Mononuclear cell (primary cell): Measurements from ENCODE around the gene ZRANB1. TPM values are rescaled to one million over a fixed set of nuclear protein-coding genes. Genes with fewer than 3 reads are reported as not detected.

Source experiments
- H3K27me3 ChIP-seq: 2 replicates; pipeline ENCODE4 v1.6.0; 2011; ENCODE audit warnings: low read length, control low read depth; ENCODE audit not compliant: insufficient read depth
- H3K4me1 ChIP-seq: 2 replicates; pipeline ENCODE4 v1.5.1; 2011; ENCODE audit warnings: mild to moderate bottlenecking, low read length, control low read depth; ENCODE audit not compliant: insufficient read depth
- H3K4me3 ChIP-seq: 2 replicates; pipeline ENCODE4 v1.5.1; 2011; ENCODE audit warnings: mild to moderate bottlenecking, low read length, moderate library complexity
- H3K9me3 ChIP-seq: 2 replicates; pipeline ENCODE4 v1.5.1; 2011; ENCODE audit warnings: low read depth, mild to moderate bottlenecking, control low read depth, low read length
- total RNA-seq: library from RNA; depleted of rRNA; stranded (reverse); fragments of >200 nt; gene quantifications from one replicate; pipeline ENCODE4 v1.2.3, GENCODE V29; 2012

ZRANB1 gene
- total RNA-seq, 1 donor = 46.2 TPM

DNA sequence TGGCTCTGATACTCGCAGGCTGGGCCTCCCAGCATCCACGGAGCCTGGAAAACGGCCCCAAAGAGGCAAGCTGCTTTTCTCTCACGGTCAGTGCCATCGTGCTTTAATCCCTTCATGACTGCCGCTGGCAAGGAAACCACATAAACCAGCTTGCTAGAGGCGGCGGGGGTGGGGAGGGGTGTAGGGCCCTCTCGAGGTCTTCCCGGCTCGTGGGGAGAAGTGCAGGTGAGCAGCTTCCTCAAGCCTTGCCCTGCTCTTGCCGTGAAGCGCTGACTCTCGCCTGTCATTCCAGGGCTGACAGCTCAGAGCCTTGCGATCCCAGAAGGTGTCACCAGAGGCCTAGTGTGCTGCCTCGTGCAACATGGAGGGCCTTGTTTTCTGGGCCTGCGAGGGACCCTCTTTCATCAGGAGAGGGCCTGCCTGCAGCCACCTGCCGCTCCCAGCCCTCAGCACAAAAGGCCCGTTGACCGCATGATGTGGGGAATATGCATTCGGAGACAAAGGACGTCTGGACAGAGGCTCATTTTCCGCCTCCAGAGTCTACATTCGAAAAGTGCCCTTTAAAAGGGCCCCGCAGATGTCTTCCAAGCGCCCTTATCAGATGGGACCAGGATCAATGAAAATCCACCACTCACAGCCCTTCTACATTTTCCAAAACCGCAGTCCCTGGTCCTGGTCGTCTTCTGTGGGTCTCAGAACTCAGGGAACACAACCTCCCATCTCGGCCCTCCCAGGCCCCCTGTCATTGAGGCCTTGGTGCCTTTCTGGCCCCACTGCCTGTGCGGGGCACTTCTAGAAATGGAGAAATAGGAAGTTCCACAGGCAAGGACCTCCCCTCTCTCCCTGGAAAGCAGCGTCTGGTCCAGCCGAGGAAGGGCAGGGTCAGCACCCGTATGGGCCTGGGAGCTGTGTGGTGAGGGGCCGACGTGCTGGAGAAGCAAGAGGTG lies 58.7 kb downstream of the ZRANB1 start:
- H3K4me3 ChIP-seq = no peak overlapping the region

GRCh38 chr10:125001313-125002046 lies 59.6 kb downstream of the ZRANB1 start:
- H3K4me3 ChIP-seq = no peak overlapping the region
- H3K27me3 ChIP-seq = no peaks in the 10 kb centered on the region
- H3K9me3 ChIP-seq = no peaks in the 10 kb centered on the region
- no peaks in the 10 kb centered on the region for H3K4me1 ChIP-seq

More for the DNA sequence above, 58.7 kb downstream of the ZRANB1 start:
- H3K27me3 ChIP-seq = no peaks in the 10 kb centered on the region
- H3K4me1 ChIP-seq = no peaks in the 10 kb centered on the region
- H3K9me3 ChIP-seq = no peaks in the 10 kb centered on the region

DNA sequence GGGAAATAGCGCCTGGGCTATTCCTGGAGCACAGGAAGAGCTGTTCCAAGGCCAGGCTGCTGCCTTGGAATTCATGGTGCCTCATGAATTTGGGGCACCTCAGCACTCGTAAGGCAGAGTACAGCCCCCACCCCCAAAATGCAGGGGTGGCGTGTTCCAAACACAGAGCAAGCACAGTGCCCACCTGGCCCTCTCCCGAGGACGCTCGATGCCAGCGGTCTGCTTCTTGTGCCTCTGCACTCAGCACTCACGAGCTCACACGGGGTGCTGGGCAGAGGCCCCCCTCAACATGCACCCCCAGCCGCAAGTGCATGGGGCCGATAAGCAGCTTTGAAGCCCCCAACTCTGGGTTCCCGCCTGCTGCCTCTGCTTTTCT lies 60.1 kb downstream of the ZRANB1 start:
- no peaks in the 10 kb centered on the region for H3K4me1 ChIP-seq
- no peaks in the 10 kb centered on the region for H3K9me3 ChIP-seq
- no peaks in the 10 kb centered on the region for H3K27me3 ChIP-seq
- no peak overlapping the region for H3K4me3 ChIP-seq

- Histone ChIP-seq H3K27me3 (no peaks in the 10 kb centered on the region), H3K4me1 (no peaks in the 10 kb centered on the region), H3K4me3 (no peak overlapping the region), H3K9me3 (no peaks in the 10 kb centered on the region)
Observed at GRCh38 chr10:125002423-125003145, 60.7 kb downstream of the ZRANB1 start.

- no peak overlapping the region for H3K4me3 ChIP-seq
- H3K27me3 ChIP-seq = no peaks in the 10 kb centered on the region
- H3K9me3 ChIP-seq = no peaks in the 10 kb centered on the region
- H3K4me1 ChIP-seq = no peaks in the 10 kb centered on the region
Observed at GRCh38 chr10:125003146-125003900, 61.4 kb downstream of the ZRANB1 start.

DNA sequence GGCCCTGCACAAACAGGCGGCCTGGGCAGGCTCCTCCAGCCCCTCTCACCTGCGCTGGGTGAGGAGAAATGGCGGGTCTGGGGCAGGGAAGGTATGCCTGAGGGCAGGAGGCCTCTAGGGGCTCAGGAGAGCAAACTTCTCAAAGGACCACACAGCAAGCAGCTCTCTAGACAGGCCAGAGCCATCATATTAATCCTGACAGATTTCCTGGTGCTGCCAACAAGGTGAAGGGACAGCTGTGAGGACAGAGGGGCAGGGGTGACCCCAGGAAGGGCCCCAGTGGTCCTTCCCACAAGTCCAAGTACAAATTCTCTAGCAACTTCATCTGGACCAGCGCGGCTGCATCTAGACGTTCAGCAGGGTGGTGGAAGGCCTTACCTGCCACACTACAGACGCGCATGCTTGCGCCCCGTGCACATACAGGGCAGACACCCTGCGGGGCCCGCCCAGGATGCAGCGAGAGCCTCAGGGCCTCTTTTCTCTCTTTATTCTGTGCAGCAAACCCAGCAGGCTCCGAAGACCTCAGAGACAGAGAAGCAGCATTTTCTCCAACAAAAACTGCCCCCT lies 62.1 kb downstream of the ZRANB1 start:
- H3K27me3 ChIP-seq = no peaks in the 10 kb centered on the region
- H3K4me3 ChIP-seq = no peak overlapping the region
- H3K4me1 ChIP-seq = no peaks in the 10 kb centered on the region
- H3K9me3 ChIP-seq = no peaks in the 10 kb centered on the region

DNA sequence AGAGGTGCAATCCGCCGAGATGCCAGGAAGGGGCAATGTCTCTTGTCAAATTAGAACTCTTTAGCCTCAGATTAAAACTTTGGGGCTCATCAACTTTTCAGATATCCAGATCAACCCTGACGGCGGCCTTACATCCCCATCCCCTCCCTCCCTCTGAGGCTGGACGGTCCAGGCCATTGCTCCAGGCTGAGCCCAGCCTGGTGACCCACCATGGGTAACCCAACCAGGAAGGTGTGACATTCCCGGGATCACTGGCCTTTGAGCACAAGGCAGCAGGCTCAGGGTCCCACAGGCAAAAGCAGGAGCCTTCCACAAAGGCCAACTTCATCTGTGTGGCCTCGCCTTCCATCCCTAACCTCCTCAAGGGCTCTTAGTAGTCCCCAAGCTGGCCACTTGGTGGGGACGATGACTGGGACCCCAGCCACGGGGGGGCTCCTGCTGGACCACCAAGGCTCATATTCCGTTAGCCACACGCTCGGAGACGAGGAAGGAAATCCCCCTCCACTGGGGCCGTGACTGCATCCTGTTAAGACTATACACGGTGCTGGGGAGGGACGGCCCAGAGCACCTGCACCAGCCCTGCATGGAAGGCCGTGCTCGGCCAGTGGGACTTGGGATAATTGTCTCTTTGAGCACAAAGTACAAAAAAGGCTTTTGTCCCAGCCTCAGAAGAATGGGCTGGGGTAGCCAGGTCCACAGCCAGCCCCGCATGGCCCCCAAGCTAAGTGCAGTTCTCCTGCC lies 62.8 kb downstream of the ZRANB1 start:
- Histone ChIP-seq H3K4me1 (no peaks in the 10 kb centered on the region), H3K9me3 (no peaks in the 10 kb centered on the region), H3K27me3 (no peaks in the 10 kb centered on the region), H3K4me3 (no peak overlapping the region)

GRCh38 chr10:125005312-125006187 lies 63.6 kb downstream of the ZRANB1 start:
- no peaks in the 10 kb centered on the region for H3K4me1 ChIP-seq
- H3K9me3 ChIP-seq = no peaks in the 10 kb centered on the region
- H3K4me3 ChIP-seq = no peak overlapping the region
- no peaks in the 10 kb centered on the region for H3K27me3 ChIP-seq

GRCh38 chr10:125006188-125006680 lies 64.3 kb downstream of the ZRANB1 start:
- no peaks in the 10 kb centered on the region for H3K27me3 ChIP-seq
- H3K4me3 ChIP-seq = no peak overlapping the region
- H3K4me1 ChIP-seq = no peaks in the 10 kb centered on the region

GRCh38 chr10:125006921-125007426 lies 65.1 kb downstream of the ZRANB1 start:
- Histone ChIP-seq H3K9me3 (no peaks in the 10 kb centered on the region), H3K4me3 (no peak overlapping the region), H3K27me3 (no peaks in the 10 kb centered on the region), H3K4me1 (no peaks in the 10 kb centered on the region)

More at GRCh38 chr10:125006188-125006680, 64.3 kb downstream of the ZRANB1 start:
- H3K9me3 ChIP-seq = no peaks in the 10 kb centered on the region

GRCh38 chr10:125007436-125007835 lies 65.5 kb downstream of the ZRANB1 start:
- no peaks in the 10 kb centered on the region for H3K27me3 ChIP-seq
- H3K4me3 ChIP-seq = no peak overlapping the region
- H3K4me1 ChIP-seq = no peaks in the 10 kb centered on the region
- H3K9me3 ChIP-seq = no peaks in the 10 kb centered on the region

- Histone ChIP-seq H3K4me3 (no peak overlapping the region), H3K27me3 (no peaks in the 10 kb centered on the region), H3K4me1 (no peaks in the 10 kb centered on the region), H3K9me3 (no peaks in the 10 kb centered on the region)
Observed at GRCh38 chr10:125008689-125009638, 67.0 kb downstream of the ZRANB1 start.
